CD14-positive monocyte (primary cell): ENCODE data around the gene TTC32. TPM values are rescaled to one million over a fixed set of nuclear protein-coding genes. Genes with fewer than 3 reads are reported as not detected.

Experiments
- DNase-seq, 3 donors: peaks; one replicate each; pipeline ENCODE4 v3.0.0-alpha.2; 2011 to 2022
- H2AFZ ChIP-seq: 2 replicates; pipeline ENCODE4 v1.6.0; 2012; ENCODE audit warnings: mild to moderate bottlenecking, low read depth, low read length, inconsistent platforms; ENCODE audit not compliant: insufficient read depth, poor library complexity, severe bottlenecking
- H3K27ac ChIP-seq, 2 donors: 1 replicate in 1 of 2; 2 replicates in 1 of 2; pipeline ENCODE4 v1.5.1; 2012 to 2013; ENCODE audit warnings: low read length in 2 of 2, control low read depth in 1 of 2, inconsistent platforms in 1 of 2, low read depth in 1 of 2, mild to moderate bottlenecking in 1 of 2
- H3K27me3 ChIP-seq, 2 donors: one replicate each; pipeline versions ENCODE4 v1.6.0 to v1.6.1; 2011 to 2013; ENCODE audit warnings: low read length in 2 of 2; ENCODE audit not compliant: control insufficient read depth in 2 of 2, insufficient read depth in 2 of 2
- H3K36me3 ChIP-seq, 2 donors: replicated peaks in 1 of 2; 1 replicate in 1 of 2; 2 replicates in 1 of 2; pipeline versions ENCODE4 v1.5.1 to v1.6.1; 2012 to 2013; ENCODE audit warnings: low read length in 2 of 2, control low read depth in 1 of 2, inconsistent platforms in 1 of 2, mild to moderate bottlenecking in 1 of 2; ENCODE audit not compliant: insufficient read depth in 2 of 2, control insufficient read depth in 1 of 2
- H3K4me1 ChIP-seq, 2 donors: 1 replicate in 1 of 2; 2 replicates in 1 of 2; pipeline versions ENCODE4 v1.5.1 to v1.6.1; 2012 to 2013; ENCODE audit warnings: low read length in 2 of 2, control low read depth in 1 of 2, inconsistent platforms in 1 of 2, mild to moderate bottlenecking in 1 of 2, moderate library complexity in 1 of 2; ENCODE audit not compliant: insufficient read depth in 2 of 2, control insufficient read depth in 1 of 2
- H3K4me2 ChIP-seq: replicated peaks from 2 replicates; pipeline ENCODE3; 2012; ENCODE audit warnings: low read length, moderate library complexity, mild to moderate bottlenecking; ENCODE audit not compliant: poor library complexity, severe bottlenecking; ENCODE audit errors: extremely low read depth
- H3K4me3 ChIP-seq, 3 experiments: fragments of 200-600 bp in 1 of 3; sonication (generic) in 1 of 3; replicated peaks in 1 of 3; 1 replicate in 2 of 3; 2 replicates in 1 of 3; pipeline ENCODE4 v1.5.1; 2011 to 2013; ENCODE audit warnings: low read length in 3 of 3, mild to moderate bottlenecking in 3 of 3, control low read depth in 2 of 3, low read depth in 2 of 3, inconsistent platforms in 1 of 3, moderate library complexity in 1 of 3
- H3K79me2 ChIP-seq: 2 replicates; pipeline ENCODE4 v1.6.0; 2012; ENCODE audit warnings: mild to moderate bottlenecking, control low read depth, inconsistent platforms, low read length, moderate library complexity; ENCODE audit not compliant: insufficient read depth
- H3K9ac ChIP-seq: 2 replicates; pipeline ENCODE4 v1.6.0; 2017; ENCODE audit warnings: low read length, mild to moderate bottlenecking; ENCODE audit not compliant: insufficient read depth, poor library complexity, severe bottlenecking
- H3K9me3 ChIP-seq, 2 donors: replicated peaks in 1 of 2; 1 replicate in 1 of 2; 2 replicates in 1 of 2; pipeline versions ENCODE4 v1.5.1 to v1.6.1; 2012 to 2013; ENCODE audit warnings: low read length in 2 of 2, control low read depth in 1 of 2; ENCODE audit not compliant: control insufficient read depth in 1 of 2, insufficient read depth in 1 of 2
- H4K20me1 ChIP-seq: 2 replicates; pipeline ENCODE4 v1.6.0; 2012; ENCODE audit warnings: mild to moderate bottlenecking, low read length, control low read depth, moderate library complexity; ENCODE audit not compliant: insufficient read depth
- H3K27ac Mint-ChIP-seq, 7 donors: one replicate each; pipeline ENCODE4 v1.8.0; 2020; ENCODE audit warnings: mild to moderate bottlenecking in 7 of 7, mixed read lengths in 7 of 7, moderate library complexity in 6 of 7, inconsistent platforms in 2 of 7
- H3K27me3 Mint-ChIP-seq, 3 donors: one replicate each; pipeline ENCODE4 v1.8.0; 2021 to 2022; ENCODE audit warnings: low read depth in 3 of 3, mild to moderate bottlenecking in 3 of 3, mixed read lengths in 3 of 3, moderate library complexity in 3 of 3, inconsistent platforms in 1 of 3
- H3K36me3 Mint-ChIP-seq, 2 donors: one replicate each; pipeline ENCODE4 v1.8.0; 2020; ENCODE audit warnings: mixed read lengths in 2 of 2, inconsistent platforms in 1 of 2, mild to moderate bottlenecking in 1 of 2
- H3K4me1 Mint-ChIP-seq: one replicate; pipeline ENCODE4 v1.8.0; 2020; ENCODE audit warnings: mild to moderate bottlenecking, mixed read lengths
- H3K4me3 Mint-ChIP-seq, 2 donors: one replicate each; pipeline ENCODE4 v1.8.0; 2020; ENCODE audit warnings: mild to moderate bottlenecking in 2 of 2, mixed read lengths in 2 of 2, moderate library complexity in 1 of 2
- H3K9me3 Mint-ChIP-seq, 7 donors: one replicate each; pipeline ENCODE4 v1.8.0; 2020 to 2022; ENCODE audit warnings: mixed read lengths in 7 of 7, mild to moderate bottlenecking in 6 of 7, moderate library complexity in 6 of 7, inconsistent platforms in 2 of 7
- CTCF ChIP-seq: fragments of 200-600 bp; IDR thresholded peaks from one replicate; pipeline ENCODE4 v1.8.0; 2022; ENCODE audit warnings: antibody characterized with exemption, mild to moderate bottlenecking
- WGBS: methylation state at CpG from one replicate; pipeline ENCODE4 v1.1.5; 2013; ENCODE audit warnings: missing lambda C conversion rate; ENCODE audit not compliant: insufficient coverage; 5-methylcytosine and 5-hydroxymethylcytosine counted together
- intact Hi-C, 2 donors: fragments of 100-400 bp; cut with micrococcal nuclease; formaldehyde crosslinking; loops; one replicate each; pipeline versions ENCODE4 v1.15.0 to v1.15.1; 2023
- polyA plus RNA-seq, 3 donors: library from polyadenylated mRNA; depleted of rRNA in 1 of 3; unstranded in 2 of 3; stranded (reverse) in 1 of 3; fragments of 300-500 nt in 2 of 3; fragments of >200 nt in 1 of 3; fragmentation: Illumina TruSeq in 2 of 3; gene quantifications; 1 replicate in 2 of 3; 2 replicates in 1 of 3; pipeline ENCODE4 v1.2.3, GENCODE V29; 2012 to 2021

TTC32 gene
- polyA plus RNA-seq, 3 donors, result 17.6 to 27.7 (median 20.1) TPM

- Histone ChIP-seq H3K36me3 (no peaks in the 10 kb centered on the region), H3K4me3 (no peak overlapping the region), H3K4me1 (no peaks in the 10 kb centered on the region), H2AFZ (no peak overlapping the region), H3K9ac (no peak overlapping the region), H3K27ac (no peak overlapping the region), H3K27me3 (no peaks in the 10 kb centered on the region), H3K4me2 (no peak overlapping the region), H3K9me3 (no peaks in the 10 kb centered on the region), H4K20me1 (no peaks in the 10 kb centered on the region), H3K79me2 (no peaks in the 10 kb centered on the region)
- intact Hi-C loops, result no loop called here
- TF ChIP-seq CTCF, result no peak
- WGBS, result 79% methylated on average over 2 of the region's 4 CpGs
- no peak for DNase-seq
- Mint-ChIP-seq H3K36me3 (peaks cover 0 to 1% of the 10 kb centered on the region in 2 donors), H3K4me3 (no peak overlapping the region), H3K9me3 (no peaks in the 10 kb centered on the region), H3K4me1 (no peaks in the 10 kb centered on the region), H3K27ac (no peak overlapping the region), H3K27me3 (no peaks in the 10 kb centered on the region)
Observed at GRCh38 chr2:19947184-19947940, 45.6 kb upstream of the TTC32 start.

DNA sequence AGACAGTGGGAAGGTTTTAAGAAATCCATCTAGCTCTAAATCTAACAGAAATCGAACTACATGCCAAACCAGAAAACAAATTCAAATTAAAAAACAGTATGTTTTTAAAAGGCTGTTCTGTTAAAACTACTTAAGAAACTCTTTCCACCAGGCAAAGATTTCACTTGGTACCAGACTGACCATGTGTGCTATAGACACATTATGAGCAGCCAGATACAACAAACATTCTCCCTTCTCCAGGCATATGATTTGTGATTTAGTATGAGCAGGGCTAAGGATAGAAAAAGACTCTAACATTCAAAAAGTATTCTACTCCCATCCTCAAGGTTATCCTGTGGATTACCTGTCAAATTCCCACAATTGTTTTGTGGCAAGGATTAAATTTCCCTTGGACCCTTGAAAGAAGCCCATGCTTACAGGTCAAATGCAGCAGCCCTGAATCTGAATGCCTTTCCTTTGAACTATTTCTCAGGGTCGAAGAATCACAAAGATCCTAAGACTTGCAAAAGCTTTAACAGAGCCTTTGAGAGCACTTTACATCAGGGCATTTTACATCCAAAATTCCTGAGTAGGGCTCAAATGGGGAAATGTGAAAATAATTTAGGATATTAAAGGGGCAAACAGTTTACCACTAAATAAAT lies 42.5 kb upstream of the TTC32 start:
- no peak overlapping the region for H3K4me3 Mint-ChIP-seq
- no peaks in the 10 kb centered on the region for H3K9me3 Mint-ChIP-seq
- no peak for DNase-seq
- no peaks in the 10 kb centered on the region for H3K27me3 Mint-ChIP-seq
- no CpG with 5 or more reads among the region's 2 CpGs for WGBS
- Histone ChIP-seq H3K27me3 (no peaks in the 10 kb centered on the region), H3K9me3 (no peaks in the 10 kb centered on the region), H2AFZ (no peak overlapping the region), H3K4me3 (no peak overlapping the region), H3K27ac (no peak overlapping the region), H4K20me1 (no peaks in the 10 kb centered on the region), H3K79me2 (no peaks in the 10 kb centered on the region), H3K4me1 (no peaks in the 10 kb centered on the region), H3K36me3 (no peaks in the 10 kb centered on the region), H3K9ac (no peak overlapping the region), H3K4me2 (no peak overlapping the region)
- no peaks in the 10 kb centered on the region for H3K4me1 Mint-ChIP-seq
- intact Hi-C loops, result no loop called here
- peaks cover 0 to 1% of the 10 kb centered on the region in 2 donors for H3K36me3 Mint-ChIP-seq
- no peak overlapping the region for H3K27ac Mint-ChIP-seq
- TF ChIP-seq CTCF, result no peak
